H1 (cell line): ENCODE measurements around the gene AOAH. TPM values are rescaled to one million over a fixed set of nuclear protein-coding genes. Genes with fewer than 3 reads are reported as not detected.

ENCODE experiments used
- CTCF ChIA-PET: fragments of 300-600 bp; sonication (Branson Sonifier 250); formaldehyde crosslinking; loops from one replicate; lab custom pipeline; 2021; ENCODE audit not compliant: partially characterized antibody; lab: Charles Lee
- POLR2A ChIA-PET: fragments of 300-600 bp; sonication (Branson Sonifier 250); formaldehyde crosslinking; loops from one replicate; lab custom pipeline; 2021; ENCODE audit warnings: inconsistent platforms; ENCODE audit not compliant: partially characterized antibody; lab: Charles Lee
- DNase-seq, 2 experiments: peaks; one replicate each; pipeline versions ENCODE4 v3.0.0 to v3.0.0-alpha.2; 2010 to 2022; ENCODE audit warnings: low spot score in 2 of 2, low read depth in 1 of 2, mixed read lengths in 1 of 2
- FAIRE-seq: peaks from 2 replicates; lab custom pipeline; 2011; peaks lifted over from hg19 to GRCh38; lab: Jason Lieb, UNC
- H2AFZ ChIP-seq: 2 replicates; pipeline ENCODE4 v1.8.1; 2012; ENCODE audit warnings: low read length, inconsistent platforms
- H2AK5ac ChIP-seq: 2 replicates; pipeline ENCODE4 v1.6.1; 2013; ENCODE audit warnings: low read depth, low read length
- H2BK120ac ChIP-seq: replicated peaks from 2 replicates; pipeline ENCODE3; 2013; ENCODE audit warnings: low read depth, low read length, inconsistent platforms
- H2BK12ac ChIP-seq: 2 replicates; pipeline ENCODE4 v1.6.1; 2013; ENCODE audit warnings: low read depth, low read length
- H2BK15ac ChIP-seq: 2 replicates; pipeline ENCODE4 v1.6.1; 2013; ENCODE audit warnings: low read length
- H2BK20ac ChIP-seq: 2 replicates; pipeline ENCODE4 v1.6.1; 2013; ENCODE audit warnings: low read length
- H2BK5ac ChIP-seq: 2 replicates; pipeline ENCODE4 v1.6.1; 2013; ENCODE audit warnings: low read depth, low read length
- H3K14ac ChIP-seq: 2 replicates; pipeline ENCODE4 v1.6.1; 2013; ENCODE audit warnings: inconsistent platforms; ENCODE audit not compliant: insufficient read length
- H3K18ac ChIP-seq: 2 replicates; pipeline ENCODE4 v1.6.1; 2013; ENCODE audit warnings: low read length; ENCODE audit errors: extremely low read depth
- H3K23ac ChIP-seq: 2 replicates; pipeline ENCODE4 v1.6.1; 2013; ENCODE audit warnings: inconsistent platforms; ENCODE audit not compliant: insufficient read length
- H3K23me2 ChIP-seq: 2 replicates; pipeline ENCODE4 v1.6.1; 2013; ENCODE audit warnings: low read depth, low read length
- H3K27ac ChIP-seq: 2 replicates; pipeline ENCODE4 v1.6.1; 2011; ENCODE audit warnings: low read depth, low read length, inconsistent platforms
- H3K27me3 ChIP-seq, 4 experiments: replicated peaks in 1 of 4; 1 replicate in 1 of 4; 2 replicates in 3 of 4; pipeline versions ENCODE4 v1.6.1 to v1.8.1; 2011 to 2013; ENCODE audit warnings: low read length in 3 of 4, mild to moderate bottlenecking in 3 of 4, inconsistent platforms in 2 of 4, mixed read lengths in 2 of 4, moderate library complexity in 1 of 4; ENCODE audit not compliant: control insufficient read depth in 3 of 4, insufficient read depth in 3 of 4; ENCODE audit errors: extremely low read depth in 1 of 4
- H3K36me3 ChIP-seq, 4 experiments: 2 replicates each; pipeline versions ENCODE4 v1.6.1 to v1.8.1; 2011 to 2013; ENCODE audit warnings: mild to moderate bottlenecking in 4 of 4, low read length in 3 of 4, moderate library complexity in 2 of 4, control low read depth in 1 of 4, inconsistent platforms in 1 of 4; ENCODE audit not compliant: insufficient read depth in 4 of 4, control insufficient read depth in 2 of 4
- H3K4ac ChIP-seq: replicated peaks from 2 replicates; pipeline ENCODE3; 2013; ENCODE audit warnings: low read length, low read depth, mixed read lengths, inconsistent platforms; ENCODE audit not compliant: insufficient read length
- H3K4me1 ChIP-seq, 4 experiments: replicated peaks in 1 of 4; 1 replicate in 1 of 4; 2 replicates in 3 of 4; pipeline versions ENCODE4 v1.6.1 to v1.8.1; 2011 to 2013; ENCODE audit warnings: low read length in 3 of 4, inconsistent platforms in 2 of 4, mixed read lengths in 1 of 4; ENCODE audit not compliant: insufficient read depth in 4 of 4, control insufficient read depth in 3 of 4
- H3K4me2 ChIP-seq, 2 experiments: 2 replicates each; pipeline versions ENCODE4 v1.6.1 to v1.8.1; 2011 to 2013; ENCODE audit warnings: low read depth in 2 of 2, low read length in 2 of 2, control low read depth in 1 of 2, inconsistent platforms in 1 of 2, mild to moderate bottlenecking in 1 of 2; ENCODE audit not compliant: insufficient read depth in 1 of 2
- H3K4me3 ChIP-seq, 4 experiments: fragments of 200-600, 300-600 bp in 1 of 4; sonication (generic), shearing (Covaris generic), sonication (Bioruptor Twin) in 1 of 4; 2 replicates each; pipeline versions ENCODE4 v1.5.1 to v1.8.1; 2011 to 2016; ENCODE audit warnings: low read length in 4 of 4, low read depth in 3 of 4, control low read depth in 2 of 4, inconsistent platforms in 2 of 4, mild to moderate bottlenecking in 2 of 4, mixed read lengths in 1 of 4, moderate library complexity in 1 of 4; ENCODE audit not compliant: insufficient read depth in 2 of 4; ENCODE audit errors: extremely low read depth in 1 of 4
- H3K56ac ChIP-seq: replicated peaks from 2 replicates; pipeline ENCODE3; 2013; ENCODE audit warnings: low read depth, mild to moderate bottlenecking, mixed read lengths, low read length, inconsistent platforms; ENCODE audit not compliant: insufficient read length
- H3K79me1 ChIP-seq: 2 replicates; pipeline ENCODE4 v1.6.1; 2013; ENCODE audit warnings: low read depth, low read length, control low read depth
- H3K79me2 ChIP-seq, 2 experiments: 2 replicates each; pipeline versions ENCODE4 v1.6.1 to v1.8.1; 2012 to 2013; ENCODE audit warnings: low read length in 2 of 2, mild to moderate bottlenecking in 2 of 2, inconsistent platforms in 1 of 2; ENCODE audit not compliant: insufficient read depth in 2 of 2, control insufficient read depth in 1 of 2
- H3K9ac ChIP-seq, 4 experiments: replicated peaks in 1 of 4; 1 replicate in 1 of 4; 2 replicates in 3 of 4; pipeline versions ENCODE4 v1.6.1 to v1.8.1; 2011 to 2013; ENCODE audit warnings: low read depth in 3 of 4, low read length in 3 of 4, control low read depth in 2 of 4, mild to moderate bottlenecking in 2 of 4, moderate library complexity in 2 of 4, inconsistent platforms in 1 of 4; ENCODE audit errors: extremely low read depth in 1 of 4
- H3K9me3 ChIP-seq, 2 experiments: 2 replicates each; pipeline versions ENCODE4 v1.6.1 to v1.8.1; 2012 to 2013; ENCODE audit warnings: mild to moderate bottlenecking in 2 of 2, moderate library complexity in 2 of 2, control low read depth in 1 of 2, inconsistent platforms in 1 of 2, low read depth in 1 of 2, low read length in 1 of 2, mixed read lengths in 1 of 2; ENCODE audit not compliant: insufficient read depth in 2 of 2
- H4K20me1 ChIP-seq, 2 experiments: replicated peaks in 1 of 2; 2 replicates each; pipeline versions ENCODE3 to v1.8.1; 2011 to 2013; ENCODE audit warnings: inconsistent platforms in 2 of 2, low read length in 2 of 2, mild to moderate bottlenecking in 1 of 2; ENCODE audit not compliant: insufficient read depth in 2 of 2, control insufficient read depth in 1 of 2
- H4K5ac ChIP-seq: 2 replicates; pipeline ENCODE4 v1.6.1; 2013; ENCODE audit warnings: low read length, low read depth, mixed read lengths, inconsistent platforms; ENCODE audit not compliant: insufficient read length
- H4K8ac ChIP-seq: 2 replicates; pipeline ENCODE4 v1.8.0; 2013; ENCODE audit warnings: mild to moderate bottlenecking, moderate library complexity, low read length, inconsistent platforms; ENCODE audit not compliant: insufficient read depth; ENCODE audit errors: extremely low read depth
- H4K91ac ChIP-seq: replicated peaks from 2 replicates; pipeline ENCODE3; 2013; ENCODE audit warnings: low read length, mixed read lengths, inconsistent platforms; ENCODE audit not compliant: insufficient read length
- BCL11A ChIP-seq, 2 experiments: IDR thresholded peaks; one replicate each; pipeline ENCODE4 v1.6.1; 2011; ENCODE audit warnings: low read depth in 2 of 2, low read length in 2 of 2, mild to moderate bottlenecking in 2 of 2
- BRCA1 ChIP-seq: IDR thresholded peaks from 2 replicates; pipeline ENCODE4 v1.6.1; 2012; ENCODE audit warnings: low read depth, low read length, improper control_type of control experiment
- CEBPB ChIP-seq: IDR thresholded peaks from 2 replicates; pipeline ENCODE4 v1.6.1; 2012; ENCODE audit warnings: low read depth, low read length
- CHD1 ChIP-seq: IDR thresholded peaks from 2 replicates; pipeline ENCODE4 v1.6.1; 2012; ENCODE audit warnings: low read depth, low read length, improper control_type of control experiment
- CTCF ChIP-seq, 3 experiments: IDR thresholded peaks; 1 replicate in 2 of 3; 2 replicates in 1 of 3; pipeline versions ENCODE4 v1.5.1 to v1.6.1; 2011; ENCODE audit warnings: low read length in 3 of 3, mild to moderate bottlenecking in 3 of 3, inconsistent platforms in 2 of 3, low read depth in 1 of 3, moderate library complexity in 1 of 3; ENCODE audit not compliant: insufficient read depth in 1 of 3; ENCODE audit errors: control extremely low read depth in 1 of 3
- FOSL1 ChIP-seq: IDR thresholded peaks from 2 replicates; pipeline ENCODE4 v1.6.1; 2011; ENCODE audit warnings: mild to moderate bottlenecking, low read depth, low read length, moderate library complexity; ENCODE audit not compliant: insufficient read depth
- JUN ChIP-seq: IDR thresholded peaks from 2 replicates; pipeline ENCODE4 v1.6.1; 2011; ENCODE audit warnings: low read depth, mild to moderate bottlenecking, improper control_type of control experiment, low read length
- KDM4A ChIP-seq: IDR thresholded peaks from one replicate; pipeline ENCODE4 v1.7.1; 2012; ENCODE audit warnings: low read depth, mild to moderate bottlenecking, moderate library complexity, low read length, inconsistent platforms; ENCODE audit not compliant: severe bottlenecking
- MAFK ChIP-seq: IDR thresholded peaks from 2 replicates; pipeline ENCODE4 v1.6.1; 2012; ENCODE audit warnings: low read depth, mild to moderate bottlenecking, improper control_type of control experiment, low read length
- SIX5 ChIP-seq: IDR thresholded peaks from 2 replicates; pipeline ENCODE4 v1.6.1; 2011; ENCODE audit warnings: mild to moderate bottlenecking, low read depth, low read length
- ZNF274 ChIP-seq: IDR thresholded peaks from 2 replicates; pipeline ENCODE4 v1.7.0; 2012; ENCODE audit warnings: low read length, borderline replicate concordance; ENCODE audit errors: extremely low read depth
- WGBS, 2 experiments: shearing (Covaris generic) in 1 of 2; methylation state at CpG; one replicate each; pipeline versions ENCODE4 v1.1.6 to v1.1.7; 2013 to 2015; ENCODE audit warnings: low lambda C conversion rate in 2 of 2, mixed read lengths in 2 of 2, inconsistent platforms in 1 of 2, low coverage in 1 of 2, missing lambda C conversion rate in 1 of 2; ENCODE audit not compliant: insufficient replicate concordance in 2 of 2, insufficient coverage in 1 of 2, insufficient read length in 1 of 2; ENCODE audit errors: extremely low coverage in 1 of 2, missing lambda C conversion rate in 1 of 2; 5-methylcytosine and 5-hydroxymethylcytosine counted together
- polyA plus RNA-seq, 7 experiments: library from polyadenylated mRNA; depleted of rRNA in 3 of 7; stranded (reverse) in 5 of 7; unstranded in 2 of 7; fragments of >200 nt in 5 of 7; fragments of 200-250 nt in 2 of 7; gene quantifications; 1 replicate in 5 of 7; 2 replicates in 1 of 7; 4 replicates in 1 of 7; pipeline versions ENCODE4 v1.2.1 to v1.2.3, GENCODE V29; 2011 to 2013; ENCODE audit warnings: missing spikeins in 2 of 7, mixed read lengths in 2 of 7
- total RNA-seq: library from RNA; stranded (reverse); fragmentation: NEBNext Ultra II Directional; extraction: Animal tissue kit (Norgen Biotek cat#: 25700); gene quantifications from 2 replicates; pipeline ENCODE4 v1.2.1, GENCODE V29; 2021

AOAH gene
- total and polyA plus RNA-seq, 2 of the 8 experiments (the other 6 are each of a cell fraction or from before 2014, with no cell fraction given), result 0.08 TPM; not detected in 1

- Histone ChIP-seq H3K14ac (no peak overlapping the region), H4K8ac (no peak overlapping the region), H3K4ac (no peak overlapping the region), H2BK120ac (no peak overlapping the region), H3K79me2 (no peaks in the 10 kb centered on the region), H3K4me2 (no peak overlapping the region), H3K27me3 (no peaks in the 10 kb centered on the region), H4K20me1 (no peaks in the 10 kb centered on the region), H3K9me3 (no peaks in the 10 kb centered on the region), H3K4me3 (no peak overlapping the region), H2BK20ac (no peak overlapping the region), H2AFZ (no peak overlapping the region), H3K23ac (no peak overlapping the region), H4K5ac (no peak overlapping the region), H3K36me3 (no peaks in the 10 kb centered on the region), H3K4me1 (no peaks in the 10 kb centered on the region; a peak in 1 of 7 replicates), H3K18ac (no peak overlapping the region), H3K27ac (no peak overlapping the region), H3K9ac (no peak overlapping the region), H3K56ac (no peak overlapping the region), H2AK5ac (no peak overlapping the region), H4K91ac (no peak overlapping the region), H3K79me1 (no peaks in the 10 kb centered on the region), H2BK15ac (no peak overlapping the region), H2BK5ac (peak overlapping the region; percentile 18; the same call in 1 of the 2 replicates), H3K23me2 (peaks cover 4% of the 10 kb centered on the region; the same call in 1 of the 2 replicates), H2BK12ac (no peak overlapping the region; the same call in 1 of the 2 replicates)
- DNase-seq (no peak), FAIRE-seq (no peak)
- WGBS, 2 experiments, result 96% methylated on average over 7 of the region's 7 CpGs; no CpG with 5 or more reads in 1 of the 2 experiments
- CTCF ChIA-PET, result interaction anchor here (1.8 kb wide), 1 partner anchor 27 kb away, joined by 4 read pairs; no protein-coding TSS in a partner anchor
- POLR2A ChIA-PET, result no interaction called here
- no peak for TF ChIP-seq JUN
- no peak for TF ChIP-seq CEBPB
- TF ChIP-seq SIX5, result no peak
- no peak for TF ChIP-seq CHD1
- TF ChIP-seq BRCA1, result no peak
- no peak for TF ChIP-seq CTCF (IDR thresholded peaks at IDR 0.05; ENCODE audit: control extremely low read depth in 1 of 3, insufficient read depth in 1 of 3, low read depth in 1 of 3, low read length in 3 of 3)
- TF ChIP-seq MAFK, result no peak
- TF ChIP-seq FOSL1, result no peak
- TF ChIP-seq BCL11A (IDR thresholded peaks at IDR 0.05; ENCODE audit: low read depth in 2 of 2, low read length in 2 of 2), result no peak
- no peak for TF ChIP-seq ZNF274
- TF ChIP-seq KDM4A, result no peak
Measured at GRCh38 chr7:36533717-36534116, 190.6 kb downstream of the AOAH start.
